ENCODE data around the gene TBC1D22A.

DNA sequence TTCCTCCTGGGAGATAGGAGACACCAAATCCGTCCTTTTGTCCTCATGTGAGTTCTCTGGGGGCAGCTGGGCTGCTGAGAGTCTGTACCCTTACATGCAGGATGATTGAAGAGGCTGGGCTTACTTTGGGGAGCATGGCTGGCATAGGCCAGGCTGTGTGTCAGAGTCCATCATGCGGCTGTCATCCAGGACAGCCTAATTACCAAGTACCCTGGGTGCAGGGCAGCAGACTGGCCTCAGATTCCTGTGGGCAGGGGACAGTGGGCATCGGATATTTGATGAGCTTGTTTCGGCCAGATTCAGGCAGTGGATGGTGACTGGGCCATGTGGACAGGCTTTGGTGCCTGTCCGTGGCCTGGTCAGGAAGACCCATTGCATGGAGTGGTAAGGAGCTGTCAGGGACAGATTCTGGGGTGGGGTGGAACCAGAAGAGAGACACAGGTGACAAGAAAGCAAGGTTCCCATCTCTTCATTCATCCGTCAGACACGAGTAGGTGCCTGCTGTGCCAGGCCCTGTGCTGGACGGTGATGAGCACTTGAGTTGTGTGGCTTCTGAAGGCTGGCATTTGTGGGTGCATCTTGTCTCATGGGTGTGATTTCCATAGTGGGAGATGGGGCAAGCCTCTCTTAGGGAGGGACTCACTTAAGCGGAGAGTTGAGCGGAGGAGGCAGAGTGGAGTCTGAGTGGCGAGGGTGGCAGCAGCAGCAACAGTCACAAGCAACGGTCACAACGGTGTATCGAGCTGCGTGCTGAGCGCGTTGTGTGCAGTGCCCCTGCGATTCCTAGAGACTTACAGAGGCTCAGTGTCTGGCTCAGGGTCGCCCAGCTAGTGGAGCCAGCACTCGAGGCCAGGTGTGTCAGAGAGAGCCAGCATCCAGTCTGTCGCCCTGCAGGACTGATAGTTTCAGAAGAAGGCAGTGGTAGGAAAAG is 48.7 kb downstream of the TBC1D22A start:
- TF ChIP-seq, protein P1, sequence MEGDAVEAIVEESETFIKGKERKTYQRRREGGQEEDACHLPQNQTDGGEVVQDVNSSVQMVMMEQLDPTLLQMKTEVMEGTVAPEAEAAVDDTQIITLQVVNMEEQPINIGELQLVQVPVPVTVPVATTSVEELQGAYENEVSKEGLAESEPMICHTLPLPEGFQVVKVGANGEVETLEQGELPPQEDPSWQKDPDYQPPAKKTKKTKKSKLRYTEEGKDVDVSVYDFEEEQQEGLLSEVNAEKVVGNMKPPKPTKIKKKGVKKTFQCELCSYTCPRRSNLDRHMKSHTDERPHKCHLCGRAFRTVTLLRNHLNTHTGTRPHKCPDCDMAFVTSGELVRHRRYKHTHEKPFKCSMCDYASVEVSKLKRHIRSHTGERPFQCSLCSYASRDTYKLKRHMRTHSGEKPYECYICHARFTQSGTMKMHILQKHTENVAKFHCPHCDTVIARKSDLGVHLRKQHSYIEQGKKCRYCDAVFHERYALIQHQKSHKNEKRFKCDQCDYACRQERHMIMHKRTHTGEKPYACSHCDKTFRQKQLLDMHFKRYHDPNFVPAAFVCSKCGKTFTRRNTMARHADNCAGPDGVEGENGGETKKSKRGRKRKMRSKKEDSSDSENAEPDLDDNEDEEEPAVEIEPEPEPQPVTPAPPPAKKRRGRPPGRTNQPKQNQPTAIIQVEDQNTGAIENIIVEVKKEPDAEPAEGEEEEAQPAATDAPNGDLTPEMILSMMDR (IDR thresholded peaks at IDR 0.05) = no peak
- TF ChIP-seq POLR2A (IDR thresholded peaks at IDR 0.05) = no peak

Data from heart left ventricle (tissue), 13 donors.